Measurements from ENCODE around the gene OPN1SW. TPM values are rescaled to one million over a fixed set of nuclear protein-coding genes. Genes with fewer than 3 reads are reported as not detected.

Gene OPN1SW
- total RNA-seq, 1 donor from 2014 or later: not detected

DNA sequence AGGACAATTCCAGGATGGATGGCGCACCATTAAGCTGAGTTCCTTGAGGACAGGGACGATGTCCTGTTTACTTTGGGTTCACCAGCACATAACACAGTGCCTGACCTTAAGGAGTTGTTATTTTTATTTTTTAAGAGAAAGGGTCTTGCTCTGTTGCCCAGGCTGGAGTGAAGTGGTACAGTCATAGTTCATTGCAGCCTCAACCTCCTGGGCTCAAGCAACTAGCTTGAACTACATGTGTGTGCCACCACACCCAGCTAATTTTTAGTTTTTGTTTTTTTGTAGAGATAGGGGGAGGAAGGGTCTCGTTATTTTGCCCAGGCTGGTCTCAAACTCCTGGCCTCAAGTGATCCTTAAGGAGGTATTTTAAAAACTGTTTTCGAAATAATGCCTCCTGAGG lies 38.2 kb downstream of the OPN1SW start:
- no peaks in the 10 kb centered on the region for H3K9me3 ChIP-seq
- no peaks in the 10 kb centered on the region for H3K36me3 ChIP-seq
- TF ChIP-seq, protein P1, sequence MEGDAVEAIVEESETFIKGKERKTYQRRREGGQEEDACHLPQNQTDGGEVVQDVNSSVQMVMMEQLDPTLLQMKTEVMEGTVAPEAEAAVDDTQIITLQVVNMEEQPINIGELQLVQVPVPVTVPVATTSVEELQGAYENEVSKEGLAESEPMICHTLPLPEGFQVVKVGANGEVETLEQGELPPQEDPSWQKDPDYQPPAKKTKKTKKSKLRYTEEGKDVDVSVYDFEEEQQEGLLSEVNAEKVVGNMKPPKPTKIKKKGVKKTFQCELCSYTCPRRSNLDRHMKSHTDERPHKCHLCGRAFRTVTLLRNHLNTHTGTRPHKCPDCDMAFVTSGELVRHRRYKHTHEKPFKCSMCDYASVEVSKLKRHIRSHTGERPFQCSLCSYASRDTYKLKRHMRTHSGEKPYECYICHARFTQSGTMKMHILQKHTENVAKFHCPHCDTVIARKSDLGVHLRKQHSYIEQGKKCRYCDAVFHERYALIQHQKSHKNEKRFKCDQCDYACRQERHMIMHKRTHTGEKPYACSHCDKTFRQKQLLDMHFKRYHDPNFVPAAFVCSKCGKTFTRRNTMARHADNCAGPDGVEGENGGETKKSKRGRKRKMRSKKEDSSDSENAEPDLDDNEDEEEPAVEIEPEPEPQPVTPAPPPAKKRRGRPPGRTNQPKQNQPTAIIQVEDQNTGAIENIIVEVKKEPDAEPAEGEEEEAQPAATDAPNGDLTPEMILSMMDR (IDR thresholded peaks at IDR 0.05): no peak
- H3K27ac ChIP-seq: peak overlapping the region; percentile 98
- H3K27me3 ChIP-seq: no peaks in the 10 kb centered on the region
- no peak overlapping the region for H3K4me3 ChIP-seq
- DNase-seq (ENCODE audit: low spot score in 2 of 2): no peak
- H3K4me1 ChIP-seq: peaks cover 0 to 14% of the 10 kb centered on the region in 2 donors
- intact Hi-C loops (cut with DNase I): loop anchor here (5.0 kb wide), 1 partner anchor 145 kb away; no protein-coding TSS in a partner anchor

DNA sequence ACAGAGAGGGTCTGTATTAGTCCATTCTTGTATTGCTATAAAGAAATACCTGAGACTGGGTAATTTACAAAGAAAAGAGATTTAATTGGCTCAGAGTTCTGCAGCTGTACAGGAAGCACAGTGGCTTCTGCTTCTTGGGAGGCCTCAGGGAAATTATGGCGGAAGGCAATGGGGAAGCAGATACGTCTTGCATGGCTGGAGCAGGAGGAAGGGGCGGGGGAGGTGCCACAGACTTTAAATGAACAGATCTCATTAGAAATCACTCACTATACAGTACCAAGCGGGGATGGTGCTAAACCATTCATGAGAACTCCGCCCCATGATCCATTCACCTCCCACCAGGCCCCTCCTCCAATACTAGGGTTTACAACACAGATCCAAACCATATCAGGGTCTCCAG lies 40.2 kb downstream of the OPN1SW start:
- Histone ChIP-seq H3K27ac (no peak overlapping the region), H3K4me1 (peaks cover 0 to 3% of the 10 kb centered on the region in 2 donors), H3K27me3 (no peaks in the 10 kb centered on the region), H3K4me3 (no peak overlapping the region), H3K9me3 (no peaks in the 10 kb centered on the region), H3K36me3 (no peaks in the 10 kb centered on the region)
- no peak for DNase-seq (ENCODE audit: low spot score in 2 of 2)
- TF ChIP-seq, protein P1 (IDR thresholded peaks at IDR 0.05): no peak
- intact Hi-C loops (cut with DNase I): loop anchor here (5.0 kb wide), 1 partner anchor 147 kb away; no protein-coding TSS in a partner anchor

DNA sequence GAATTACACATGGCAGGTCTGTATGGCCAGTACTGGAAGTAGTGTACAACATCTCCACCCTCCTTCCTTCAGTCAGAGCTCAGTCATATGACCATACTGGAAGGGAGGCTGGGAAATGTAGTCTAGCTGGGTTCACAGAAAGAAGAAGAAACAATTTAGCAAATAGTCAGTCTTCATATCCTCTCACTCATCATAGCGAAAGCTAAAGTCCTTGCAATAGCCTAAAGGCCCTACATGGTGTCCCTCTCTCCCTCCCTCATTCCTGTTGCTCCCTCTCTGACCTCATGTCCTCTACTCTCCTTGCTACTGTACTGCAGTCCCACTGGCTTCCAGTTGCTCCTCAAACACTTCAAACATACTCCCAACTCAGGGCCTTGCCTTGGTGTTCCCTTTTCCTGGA lies 40.7 kb downstream of the OPN1SW start:
- Histone ChIP-seq H3K27me3 (no peaks in the 10 kb centered on the region), H3K36me3 (no peaks in the 10 kb centered on the region), H3K4me1 (peaks cover 0 to 3% of the 10 kb centered on the region in 2 donors), H3K9me3 (no peaks in the 10 kb centered on the region), H3K4me3 (no peak overlapping the region), H3K27ac (no peak overlapping the region)
- TF ChIP-seq, protein P1 (IDR thresholded peaks at IDR 0.05): no peak
- intact Hi-C loops (cut with DNase I): loop anchor here (5.0 kb wide), 1 partner anchor 147 kb away; no protein-coding TSS in a partner anchor
- no peak for DNase-seq (ENCODE audit: low spot score in 2 of 2)

DNA sequence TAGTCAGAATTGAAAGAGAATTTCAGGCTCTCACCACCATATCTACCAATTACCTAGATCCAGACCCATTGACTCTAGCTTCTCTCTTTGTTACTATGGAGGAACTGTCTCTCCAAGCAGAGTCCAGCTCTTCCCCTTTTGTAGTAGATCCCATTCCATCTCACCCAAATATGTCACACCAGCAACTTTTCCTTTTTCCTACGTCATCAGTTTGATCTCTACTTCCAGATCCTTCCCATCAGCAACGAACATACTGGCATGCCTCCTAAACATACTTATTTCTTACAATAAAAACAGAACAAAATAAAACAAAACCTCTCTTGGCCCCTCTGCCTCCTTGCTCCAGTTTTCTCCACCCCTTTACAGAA lies 42.3 kb downstream of the OPN1SW start:
- no peaks in the 10 kb centered on the region for H3K36me3 ChIP-seq
- intact Hi-C loops (cut with DNase I): no loop called here

DNA sequence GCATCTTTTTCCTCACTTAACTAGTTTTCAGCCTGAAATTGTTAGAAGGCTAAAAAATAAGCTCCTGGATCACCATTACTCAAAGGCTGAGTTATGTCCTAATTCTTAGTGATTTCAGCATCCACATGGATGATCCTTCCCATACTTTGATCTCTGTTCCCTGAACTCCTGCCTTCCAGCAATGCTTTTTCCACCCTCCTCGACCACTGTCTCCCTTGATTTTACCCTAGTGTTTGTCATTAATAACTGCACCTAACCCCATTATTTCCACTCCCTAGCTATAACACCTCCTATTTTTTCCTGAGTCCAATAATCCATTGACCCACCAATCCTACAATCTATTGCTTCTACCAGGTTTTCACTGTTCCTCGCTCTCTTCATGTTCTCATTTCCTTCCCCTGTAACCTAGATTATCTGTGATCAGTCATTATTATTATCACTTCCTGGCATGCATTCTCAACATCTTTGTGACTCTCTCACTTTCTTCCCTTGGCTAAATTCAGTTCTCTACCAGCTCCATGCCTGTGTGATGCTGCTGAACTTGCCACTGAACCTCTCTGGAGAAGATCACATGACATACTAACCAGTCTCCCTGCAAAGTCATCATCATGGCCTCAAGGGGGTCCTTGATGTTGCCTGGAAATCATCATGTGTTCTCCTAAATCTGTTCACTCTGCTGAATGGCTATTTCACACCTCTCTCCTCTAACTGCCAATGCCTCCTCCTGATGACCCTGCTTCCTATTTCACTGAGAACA lies 42.9 kb downstream of the OPN1SW start:
- Histone ChIP-seq H3K4me3 (no peak overlapping the region), H3K9me3 (no peaks in the 10 kb centered on the region), H3K4me1 (no peaks in the 10 kb centered on the region), H3K27me3 (no peaks in the 10 kb centered on the region), H3K36me3 (no peaks in the 10 kb centered on the region), H3K27ac (no peak overlapping the region)
- no peak for DNase-seq (ENCODE audit: low spot score in 2 of 2)
- TF ChIP-seq, protein P1 (IDR thresholded peaks at IDR 0.05): no peak
- intact Hi-C loops (cut with DNase I): no loop called here

More for the DNA sequence above, 42.3 kb downstream of the OPN1SW start:
- no peak for DNase-seq (ENCODE audit: low spot score in 2 of 2)
- TF ChIP-seq, protein P1 (IDR thresholded peaks at IDR 0.05): no peak
- no peak overlapping the region for H3K27ac ChIP-seq
- H3K9me3 ChIP-seq: no peaks in the 10 kb centered on the region
- H3K27me3 ChIP-seq: no peaks in the 10 kb centered on the region
- H3K4me3 ChIP-seq: no peak overlapping the region
- peaks cover 0 to under 1% of the 10 kb centered on the region in 2 donors for H3K4me1 ChIP-seq

All from ascending aorta (tissue), 2 donors.